GM13977 (cell line): ENCODE data around the gene CLEC20A.

Experiments
- DNase-seq: peaks from one replicate; pipeline ENCODE4 v3.0.0; 2012; ENCODE audit warnings: low spot score
- in situ Hi-C: fragments of 300-500 bp; cut with MboI; formaldehyde crosslinking; loops from one replicate; pipeline ENCODE4 v1.12.0; 2022; ENCODE audit warnings: low sequenced_read_pairs, low pct_unique_long_range_greater_than_20kb, mixed read lengths, inconsistent platforms; ENCODE audit not compliant: unreplicated experiment
- TF ChIP-seq, protein P1 (sequence below): IDR thresholded peaks from 2 replicates; pipeline ENCODE4 v1.5.1; 2012; ENCODE audit warnings: mild to moderate bottlenecking, control low read depth; ENCODE audit not compliant: insufficient read depth; ENCODE audit errors: extremely low read depth, missing control alignments

Gene CLEC20A

GRCh38 chr1:178541379-178541778 is 44.6 kb upstream of the CLEC20A start:
- DNase-seq, result no peak
- TF ChIP-seq, protein P1, sequence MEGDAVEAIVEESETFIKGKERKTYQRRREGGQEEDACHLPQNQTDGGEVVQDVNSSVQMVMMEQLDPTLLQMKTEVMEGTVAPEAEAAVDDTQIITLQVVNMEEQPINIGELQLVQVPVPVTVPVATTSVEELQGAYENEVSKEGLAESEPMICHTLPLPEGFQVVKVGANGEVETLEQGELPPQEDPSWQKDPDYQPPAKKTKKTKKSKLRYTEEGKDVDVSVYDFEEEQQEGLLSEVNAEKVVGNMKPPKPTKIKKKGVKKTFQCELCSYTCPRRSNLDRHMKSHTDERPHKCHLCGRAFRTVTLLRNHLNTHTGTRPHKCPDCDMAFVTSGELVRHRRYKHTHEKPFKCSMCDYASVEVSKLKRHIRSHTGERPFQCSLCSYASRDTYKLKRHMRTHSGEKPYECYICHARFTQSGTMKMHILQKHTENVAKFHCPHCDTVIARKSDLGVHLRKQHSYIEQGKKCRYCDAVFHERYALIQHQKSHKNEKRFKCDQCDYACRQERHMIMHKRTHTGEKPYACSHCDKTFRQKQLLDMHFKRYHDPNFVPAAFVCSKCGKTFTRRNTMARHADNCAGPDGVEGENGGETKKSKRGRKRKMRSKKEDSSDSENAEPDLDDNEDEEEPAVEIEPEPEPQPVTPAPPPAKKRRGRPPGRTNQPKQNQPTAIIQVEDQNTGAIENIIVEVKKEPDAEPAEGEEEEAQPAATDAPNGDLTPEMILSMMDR, result no peak
- in situ Hi-C loops, result loop anchor here (10.0 to 25.0 kb wide), 2 partner anchors 223 to 821 kb away; partner anchors contain the start of gene AXDND1

- in situ Hi-C loops, result loop anchor here (10.0 to 25.0 kb wide), 2 partner anchors 224 to 822 kb away; partner anchors contain the start of gene AXDND1
- DNase-seq, result no peak
- TF ChIP-seq, protein P1, result no peak
These were observed 43.9 kb upstream of the CLEC20A start for GRCh38 chr1:178540646-178541045.

DNA sequence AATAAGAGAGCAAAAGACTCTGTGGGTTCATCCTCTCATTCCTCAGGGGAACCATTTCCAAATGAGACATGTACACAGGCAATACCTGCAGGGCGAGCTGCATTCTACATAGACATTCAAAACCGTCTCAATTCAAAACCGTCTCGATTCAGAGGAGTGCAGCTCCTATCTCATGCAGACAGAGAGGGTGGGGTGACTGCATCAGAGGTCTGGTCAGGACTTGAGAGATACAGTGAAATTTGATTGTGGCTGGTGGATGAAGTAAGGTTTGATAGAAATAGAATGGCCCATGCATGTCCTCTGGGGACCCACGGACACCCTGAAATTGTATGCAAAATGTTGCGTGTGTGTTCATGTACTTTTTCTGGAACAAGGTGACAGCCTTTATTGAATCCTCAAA is 43.4 kb upstream of the CLEC20A start:
- TF ChIP-seq, protein P1, result no peak
- DNase-seq, result no peak
- in situ Hi-C loops, result loop anchor here (10.0 to 25.0 kb wide), 2 partner anchors 225 to 822 kb away; partner anchors contain the start of gene AXDND1

- in situ Hi-C loops, result loop anchor here (25.0 kb wide), 1 partner anchor 823 kb away; the partner anchor contains the start of gene AXDND1
- no peak for DNase-seq
- TF ChIP-seq, protein P1, result no peak
These were observed 42.5 kb upstream of the CLEC20A start for GRCh38 chr1:178539291-178539690.

DNA sequence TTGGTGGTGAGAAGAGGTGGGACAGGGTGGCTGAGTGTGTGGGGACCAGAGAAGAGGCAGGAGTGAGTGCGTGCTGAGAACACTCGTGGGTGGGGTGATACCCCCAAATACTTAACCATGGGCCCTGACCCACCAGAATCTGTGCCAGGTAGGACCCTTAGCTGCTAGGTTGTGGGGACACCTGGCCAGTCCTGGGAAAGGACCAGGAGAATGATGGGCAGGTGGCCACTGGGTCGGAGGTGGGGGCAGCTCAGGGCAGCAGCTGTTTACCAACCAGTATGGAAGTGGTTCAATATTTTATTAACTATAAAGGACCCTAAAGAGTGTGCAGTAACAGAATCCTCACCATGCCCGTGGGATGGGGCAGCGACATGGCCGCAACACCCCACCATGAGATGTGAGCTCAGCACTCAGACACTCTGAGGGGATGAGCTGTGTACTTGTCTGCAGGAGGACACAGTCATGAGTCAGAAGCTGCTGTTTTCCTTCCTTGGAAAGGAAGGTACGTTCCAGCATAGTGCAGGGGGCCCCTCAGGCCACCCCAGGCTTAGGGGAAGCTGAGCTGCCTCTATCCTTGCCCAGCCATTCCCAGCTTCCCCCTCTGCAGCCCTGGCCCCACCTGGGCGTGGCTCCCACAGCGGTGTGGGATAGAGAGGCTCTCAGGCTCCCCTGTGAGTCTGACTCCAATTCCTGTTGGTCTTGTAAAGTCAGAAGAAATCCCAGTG is 41.6 kb upstream of the CLEC20A start:
- DNase-seq, result no peak
- TF ChIP-seq, protein P1, result no peak
- in situ Hi-C loops, result loop anchor here (25.0 kb wide), 1 partner anchor 824 kb away; the partner anchor contains the start of gene AXDND1

DNA sequence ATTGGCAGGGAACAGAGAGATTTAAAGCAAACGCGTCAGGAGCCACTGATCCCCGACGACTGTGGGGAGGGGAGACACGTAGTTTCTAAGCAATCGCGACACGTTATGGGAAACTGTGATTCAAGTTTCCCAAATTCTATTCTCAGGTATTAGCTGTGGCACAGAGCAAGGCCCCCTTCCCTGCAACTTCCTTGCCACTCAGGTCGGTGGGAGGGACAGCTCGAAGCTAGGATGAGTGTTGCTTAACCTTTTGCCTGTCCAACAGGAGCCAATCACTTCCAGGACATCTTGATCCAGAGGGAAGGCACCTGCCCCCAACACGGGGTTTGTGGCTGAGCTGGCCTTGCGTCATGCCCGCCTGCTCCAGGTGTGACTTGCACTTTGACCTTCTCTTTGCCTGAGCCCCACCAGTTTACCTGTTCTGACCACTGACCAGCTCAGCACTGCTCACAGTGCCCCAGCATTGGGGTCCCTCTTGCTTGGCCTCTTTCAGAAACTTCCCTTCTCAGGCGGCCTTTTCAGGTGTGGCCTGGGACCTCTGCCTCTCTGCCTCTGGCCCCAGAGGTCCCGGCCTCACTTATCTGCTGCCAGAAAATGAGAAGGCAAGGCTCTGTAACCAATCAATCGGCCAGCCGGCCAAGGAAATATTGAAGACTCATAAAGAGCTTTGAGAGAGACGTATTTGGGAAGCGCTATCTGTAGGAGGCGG is 40.8 kb upstream of the CLEC20A start:
- TF ChIP-seq, protein P1, result no peak
- DNase-seq, result no peak
- in situ Hi-C loops, result loop anchor here (25.0 kb wide), 1 partner anchor 825 kb away; the partner anchor contains the start of gene AXDND1
